NCI-H1436 treated with DMSO at 0.1 percent for 48 hours (cell line): ENCODE data around the gene SLC22A5.
"Not testable (repeated sequence)": the region's sequence is repeated elsewhere in the genome, so short reads cannot be mapped to it uniquely, and the experiment has no call there.

ENCODE experiments used
- DNase-seq: peaks from one replicate; lab custom pipeline; 2025; lab: John Stamatoyannopoulos, UW

SLC22A5 gene

DNA sequence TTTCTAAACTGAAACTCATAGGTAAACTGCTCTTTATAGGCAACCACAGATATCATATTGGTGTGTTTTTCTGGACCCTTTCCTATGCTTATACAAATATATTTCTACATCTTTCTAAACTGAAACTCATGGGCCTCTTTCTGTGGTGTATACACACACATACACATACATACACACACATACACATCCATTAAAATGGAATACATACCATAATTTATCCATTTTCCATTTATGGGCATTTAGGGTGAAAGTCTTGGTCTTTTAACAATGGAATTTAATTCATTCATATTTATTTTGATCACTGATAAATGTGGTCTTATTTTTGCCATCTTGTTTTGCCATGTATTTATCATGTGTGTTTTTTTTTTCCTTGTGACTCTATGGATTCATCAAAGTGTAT, 44.1 kb downstream of the SLC22A5 start:
- no peak for DNase-seq

DNA sequence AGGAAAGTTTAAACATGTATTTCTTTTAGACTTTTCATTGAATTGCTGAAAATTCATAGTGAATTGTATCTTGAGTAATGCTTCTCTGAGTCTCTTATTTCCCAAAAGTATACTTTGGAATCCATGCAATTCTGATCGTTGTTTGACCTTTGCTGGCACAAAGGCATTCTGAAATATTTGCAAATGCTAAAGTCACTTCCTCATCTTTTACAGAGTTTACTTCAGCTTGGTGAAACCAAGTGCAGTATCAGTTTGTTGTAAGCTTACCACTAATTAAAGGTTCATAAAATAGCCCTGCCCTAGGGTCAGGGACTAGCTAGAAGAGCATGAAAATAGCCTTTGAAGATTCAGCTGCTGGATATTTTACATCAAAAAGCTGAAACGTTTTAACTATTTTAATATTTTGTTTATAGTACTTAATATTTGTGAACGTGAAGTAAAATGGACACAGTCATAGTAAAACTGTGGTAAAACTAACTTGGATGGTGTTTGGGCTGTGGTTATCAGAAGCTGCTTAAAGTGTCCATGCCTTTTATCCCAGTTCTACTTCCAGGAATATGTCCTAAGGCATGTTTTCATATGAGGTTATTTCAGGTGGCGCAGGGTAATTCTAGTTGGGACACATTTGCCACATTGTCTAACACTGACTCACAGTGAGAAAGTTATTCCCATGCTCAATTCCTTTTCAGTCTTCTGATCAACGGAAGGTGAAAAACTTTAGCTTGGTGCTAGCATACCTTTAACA, 45.3 kb downstream of the SLC22A5 start:
- DNase-seq = no peak

DNA sequence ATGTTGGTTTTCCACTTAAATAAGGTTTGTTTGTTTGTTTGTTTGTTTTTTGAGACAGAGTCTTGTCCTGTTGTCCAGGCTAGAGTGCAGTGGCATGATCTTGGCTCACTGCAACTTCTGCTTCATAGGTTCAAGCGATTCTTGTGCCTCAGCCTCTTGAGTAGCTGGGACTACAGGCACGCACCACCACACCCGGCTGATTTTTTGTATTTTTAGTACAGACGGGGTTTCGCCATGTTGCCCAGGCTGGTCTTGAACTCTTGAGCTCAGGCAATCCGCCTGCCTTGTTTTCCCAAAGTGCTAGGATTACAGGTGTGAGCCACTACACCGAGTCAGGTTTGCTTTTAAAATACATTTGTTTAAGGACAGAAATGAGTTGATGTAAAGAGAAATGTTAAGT, 46.0 kb downstream of the SLC22A5 start:
- not testable (repeated sequence) for DNase-seq

DNA sequence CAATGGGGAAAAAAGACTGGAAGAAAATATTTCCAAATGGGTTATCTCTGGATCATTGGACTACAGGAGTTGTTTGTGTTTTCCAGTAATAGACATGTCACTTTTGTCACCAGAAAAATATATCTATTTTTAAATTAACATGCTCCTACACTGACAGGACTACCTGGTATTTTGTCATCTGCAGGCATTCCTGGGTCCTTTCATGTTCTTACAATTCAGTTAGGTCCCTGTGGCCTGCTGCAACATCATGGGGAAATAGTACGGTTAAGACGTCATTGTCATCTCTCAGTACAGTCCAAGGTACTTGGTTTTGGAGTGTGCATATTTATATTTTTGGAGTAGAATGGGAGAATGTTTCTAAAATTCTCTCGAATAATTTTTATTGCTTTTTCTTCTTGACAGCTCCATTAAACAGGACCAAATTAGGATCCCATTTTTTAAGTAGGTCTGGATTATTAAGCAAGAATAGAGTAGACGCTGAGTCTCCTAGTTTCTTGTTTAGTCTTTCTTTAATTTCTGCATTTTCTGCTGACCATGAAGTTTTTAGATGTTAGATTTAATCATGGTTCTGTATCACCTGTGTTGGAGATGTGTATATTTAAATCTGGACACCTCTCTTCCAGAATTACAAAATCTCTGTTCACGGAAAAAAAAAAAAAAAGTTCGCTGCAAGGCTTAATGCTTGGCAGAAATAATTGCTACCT, 46.9 kb downstream of the SLC22A5 start:
- DNase-seq = no peak

DNA sequence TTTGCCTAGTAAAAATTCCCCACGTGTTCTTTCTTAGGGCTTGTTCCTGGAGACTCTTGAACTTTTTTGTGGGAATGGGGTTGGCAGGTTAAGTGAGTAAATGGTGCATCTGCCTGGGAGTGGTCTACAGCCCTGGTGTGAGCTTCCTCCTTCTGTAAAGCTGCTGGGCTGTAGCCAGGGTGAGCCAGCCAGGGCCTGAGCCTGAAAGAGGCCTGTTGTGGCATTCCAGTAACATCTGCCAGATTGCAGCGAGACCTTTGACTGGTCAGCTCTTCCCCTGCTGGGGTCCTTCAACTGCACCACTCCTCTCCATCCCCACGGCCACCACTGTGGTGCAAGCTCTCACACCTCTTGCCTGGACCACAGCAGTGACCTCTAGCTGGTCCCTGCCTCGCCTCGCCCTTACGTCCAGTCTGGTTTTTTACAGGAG, 47.5 kb downstream of the SLC22A5 start:
- no peak for DNase-seq

DNA sequence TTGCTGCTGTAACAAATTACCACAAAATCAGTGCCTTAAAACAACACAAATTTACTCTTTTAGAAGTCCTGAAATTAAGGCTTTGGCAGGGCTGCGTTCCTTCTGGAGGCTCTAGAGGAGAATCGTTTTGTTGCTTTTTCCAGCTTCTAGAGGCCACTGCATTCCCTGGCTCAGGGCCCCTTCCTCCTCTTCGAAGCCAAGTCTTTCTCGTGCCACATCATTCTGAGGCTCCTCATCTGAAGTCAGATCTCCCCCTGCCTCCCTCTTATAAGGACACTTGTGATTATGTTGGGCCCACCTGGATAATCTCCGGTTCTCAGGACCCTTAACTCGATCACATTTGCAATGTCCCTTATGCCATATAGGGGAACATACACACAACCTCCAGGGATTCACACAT, 48.0 kb downstream of the SLC22A5 start:
- DNase-seq = no peak

DNA sequence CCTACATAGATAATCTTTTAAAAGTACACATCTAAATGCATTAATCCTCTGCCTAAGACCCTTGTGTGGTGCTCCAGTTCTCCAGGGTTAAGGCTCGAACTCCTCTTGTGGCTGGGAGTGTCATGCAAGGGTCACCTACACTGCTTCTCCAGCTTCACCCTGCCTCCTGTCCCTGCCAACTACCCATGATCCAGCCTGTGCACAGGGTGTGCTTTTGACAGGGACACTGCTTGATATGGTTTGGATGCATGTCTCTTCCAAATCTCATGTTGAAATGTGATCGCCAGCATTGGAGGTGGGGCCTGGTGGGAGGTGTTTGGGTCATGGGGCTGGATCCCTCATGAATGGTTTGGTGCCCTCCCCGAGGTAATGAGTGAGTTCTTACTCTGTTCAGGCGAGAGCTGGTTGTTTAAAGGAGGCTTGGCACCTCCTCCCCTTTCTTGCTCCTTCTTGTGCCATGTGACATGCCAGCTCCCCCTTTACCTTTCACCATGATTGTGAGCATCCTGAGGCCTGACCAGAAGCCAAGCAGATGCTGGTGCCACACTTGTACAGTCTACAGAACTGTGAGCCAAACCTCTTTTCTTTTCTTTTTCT, 48.5 kb downstream of the SLC22A5 start:
- no peak for DNase-seq

DNA sequence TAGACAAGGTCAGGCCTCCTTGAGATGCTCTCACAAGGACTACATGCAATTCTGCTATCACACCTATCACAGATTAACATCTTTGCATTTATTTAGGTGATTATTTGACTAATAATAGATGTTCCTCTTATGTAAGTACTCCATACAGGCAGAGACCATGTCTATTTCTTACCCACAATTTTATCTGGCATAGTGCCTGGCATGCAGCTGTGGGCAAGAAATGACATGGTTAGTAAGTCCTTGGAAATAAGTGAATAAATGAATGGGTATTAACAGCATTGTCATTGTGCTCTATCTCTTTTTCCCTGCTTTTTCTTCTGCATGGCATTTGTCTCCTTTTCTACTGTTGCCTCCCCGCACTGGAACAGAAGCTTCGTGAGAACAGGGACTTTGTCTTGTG, 49.4 kb downstream of the SLC22A5 start:
- DNase-seq = no peak

DNA sequence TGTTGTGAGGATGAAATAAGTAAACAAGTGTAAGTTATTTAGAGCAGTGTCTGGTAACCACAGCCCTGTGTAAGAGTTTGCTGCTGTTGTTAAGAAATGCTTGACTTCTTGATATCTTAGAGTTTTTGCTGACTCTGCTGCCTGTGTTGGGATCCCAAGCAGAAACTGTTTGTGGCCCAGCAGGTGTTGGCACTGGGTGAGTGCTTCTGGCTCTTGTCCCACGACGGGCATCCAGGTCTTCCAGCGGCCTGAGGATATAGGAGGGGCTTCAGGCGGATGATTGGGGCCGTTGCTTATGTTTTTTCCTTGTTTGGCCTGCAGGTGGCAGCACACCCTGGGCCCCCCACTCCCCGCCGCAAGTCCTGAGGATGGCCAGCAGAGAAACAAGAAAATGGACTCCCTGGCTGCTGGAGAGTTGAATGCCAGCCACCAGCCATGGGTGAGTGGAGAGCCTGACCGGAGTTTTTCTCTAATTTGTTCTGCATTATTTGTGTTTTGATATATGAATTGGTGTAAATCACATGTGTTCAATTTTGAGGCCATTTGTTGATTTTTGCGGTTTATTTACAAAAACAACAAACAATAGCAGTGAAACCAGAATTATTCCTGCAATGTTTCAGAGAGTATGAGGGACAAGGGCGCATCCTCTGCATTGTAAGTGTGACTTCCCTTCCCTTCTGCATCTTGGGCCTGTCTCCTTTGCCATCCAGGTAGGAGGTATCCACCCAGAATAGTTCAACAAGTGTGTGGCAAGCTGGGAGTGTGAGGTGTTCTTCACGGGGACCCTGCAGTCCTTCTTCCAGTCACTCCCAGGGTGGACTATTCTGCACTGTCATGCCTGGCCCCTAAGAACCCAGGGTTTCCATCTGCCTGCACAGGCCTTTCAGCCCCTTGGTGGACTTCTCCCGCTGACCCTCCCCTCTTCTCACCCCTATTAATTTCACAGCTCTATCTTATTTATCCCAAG, 50.3 kb downstream of the SLC22A5 start:
- DNase-seq = no peak

DNA sequence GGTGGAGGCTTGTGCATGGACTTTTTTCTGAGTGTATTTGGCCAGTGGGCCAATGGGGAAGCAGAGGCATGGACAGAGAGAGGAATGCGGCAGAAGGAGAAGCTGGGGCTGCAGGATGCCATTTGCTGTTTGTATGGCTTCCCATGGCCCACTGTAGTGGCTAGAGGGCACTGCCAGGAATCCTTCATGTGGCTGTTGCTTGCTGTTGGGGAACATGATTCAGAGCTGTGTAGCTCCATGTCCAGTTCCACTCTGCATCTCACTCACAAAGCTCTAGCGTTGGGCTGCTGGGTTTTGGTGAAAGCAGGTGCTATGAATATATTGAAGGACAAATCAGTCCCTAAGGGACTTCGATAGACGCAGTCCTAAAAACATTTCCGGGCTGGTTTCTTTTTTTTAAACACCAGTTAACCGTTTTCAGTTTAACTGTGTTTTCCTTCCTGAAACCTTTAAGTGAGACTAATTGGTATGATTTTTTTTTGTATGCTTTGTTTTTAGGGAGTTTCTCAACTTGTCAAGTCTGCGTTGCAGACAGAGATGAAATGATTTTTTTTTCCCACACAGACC, 51.3 kb downstream of the SLC22A5 start:
- no peak for DNase-seq

DNA sequence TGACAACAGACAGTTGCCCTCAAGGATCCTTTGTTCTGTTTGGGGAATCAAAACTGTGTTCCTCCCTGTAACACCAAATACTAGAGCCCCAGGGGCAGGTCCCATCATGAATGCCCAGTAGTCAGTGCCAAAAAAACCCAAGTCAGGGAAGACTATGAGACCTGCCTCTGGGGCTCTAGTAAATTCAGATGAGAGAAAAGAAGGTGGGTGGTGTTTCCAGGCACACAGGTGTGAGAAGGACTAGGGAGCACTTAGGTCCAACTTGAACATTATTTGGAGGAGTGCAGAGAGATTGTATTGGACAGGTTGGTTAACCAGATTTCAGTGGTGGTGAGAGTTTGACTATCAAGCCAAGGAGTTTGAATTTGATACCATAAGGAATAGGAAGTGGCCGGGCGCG, 52.0 kb downstream of the SLC22A5 start:
- DNase-seq = no peak

DNA sequence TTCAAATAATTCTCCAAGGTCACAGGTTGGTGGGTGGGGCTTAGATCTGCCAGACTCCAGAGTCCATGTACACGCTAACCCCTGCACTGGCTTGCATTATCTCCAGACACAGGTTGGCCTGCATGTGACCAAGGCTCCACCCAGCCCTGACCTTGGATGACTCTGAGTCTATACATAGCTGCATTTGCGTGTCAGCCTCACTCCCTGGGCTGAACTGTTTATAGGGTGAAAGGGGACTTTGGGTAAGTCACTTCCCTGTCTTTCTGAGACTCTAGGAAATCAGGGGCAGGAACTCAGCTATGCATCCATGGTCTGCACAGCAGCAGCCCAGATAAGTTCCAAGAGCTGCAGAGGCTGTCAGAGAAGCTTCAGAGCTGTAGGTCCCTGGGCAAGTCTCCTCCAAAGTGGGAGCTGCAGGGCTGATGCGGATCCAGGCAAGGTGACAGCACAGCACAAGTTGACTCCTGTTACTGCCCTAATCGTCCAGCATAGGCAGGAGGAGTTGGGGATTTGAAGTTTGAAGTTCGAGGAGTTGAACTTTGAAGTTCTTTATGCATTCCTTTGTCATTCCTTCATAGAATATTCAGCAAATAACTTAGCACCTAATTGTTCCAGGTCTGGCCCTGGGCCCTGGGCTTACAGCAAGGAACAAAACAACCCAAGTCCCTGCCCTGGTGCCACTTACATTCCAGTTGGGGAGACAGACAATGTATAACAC, 53.4 kb downstream of the SLC22A5 start:
- no peak for DNase-seq

DNA sequence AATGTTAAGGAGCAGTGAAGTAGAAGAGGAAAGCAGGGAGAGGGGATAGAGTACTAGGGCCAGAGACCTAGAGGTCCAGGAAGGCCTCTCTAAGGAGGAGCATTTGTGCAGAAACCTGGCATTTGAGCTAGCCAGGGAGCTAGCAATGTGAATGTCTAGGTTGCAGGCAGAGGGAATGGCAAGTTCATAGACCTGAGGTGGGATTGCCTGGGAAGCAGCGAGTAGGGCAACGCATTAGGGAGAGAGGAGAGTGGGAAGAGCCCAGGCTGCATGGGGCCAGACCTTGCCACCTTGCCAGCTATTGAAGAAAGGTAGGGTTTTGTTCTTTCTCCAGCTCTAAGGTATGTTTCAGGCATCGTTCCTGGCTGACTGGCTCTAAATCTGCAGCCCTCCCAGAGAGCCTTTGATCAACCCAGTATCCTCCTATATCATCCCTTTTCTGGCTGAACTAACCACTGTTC, 54.0 kb downstream of the SLC22A5 start:
- no peak for DNase-seq

DNA sequence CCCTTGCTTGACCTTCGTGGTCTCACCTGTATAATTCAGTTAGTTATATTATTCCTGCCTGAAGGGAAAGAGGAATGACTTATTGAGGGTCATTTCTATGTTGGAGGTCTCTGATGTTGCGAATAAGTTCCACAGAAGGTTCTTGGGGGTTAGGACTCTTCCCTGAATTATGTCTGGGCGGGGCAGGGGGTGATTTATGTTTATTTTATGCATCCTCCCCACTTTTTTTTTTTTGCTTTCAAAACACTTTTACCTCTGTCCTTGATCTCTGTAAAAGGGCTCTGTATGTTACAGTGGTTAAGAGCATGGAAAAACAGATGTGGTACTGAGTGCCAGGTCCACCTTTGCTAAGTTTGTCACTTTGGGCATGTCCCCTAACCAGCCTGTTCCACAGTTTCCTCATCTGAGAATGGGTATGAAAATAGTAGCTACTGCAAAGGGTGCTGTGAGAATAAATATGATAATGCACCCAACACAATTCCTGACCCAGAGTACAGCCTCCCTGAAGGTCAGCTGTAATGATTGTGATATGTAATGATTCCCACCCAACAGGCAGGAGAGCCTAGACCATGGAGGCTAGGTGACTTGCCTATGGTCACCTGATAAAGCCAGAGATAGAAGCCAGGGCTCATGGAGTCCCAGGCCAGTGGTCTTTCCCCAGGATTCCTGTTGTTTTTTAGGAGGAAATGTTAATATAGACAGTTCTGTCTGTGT, 54.8 kb downstream of the SLC22A5 start:
- no peak for DNase-seq

DNA sequence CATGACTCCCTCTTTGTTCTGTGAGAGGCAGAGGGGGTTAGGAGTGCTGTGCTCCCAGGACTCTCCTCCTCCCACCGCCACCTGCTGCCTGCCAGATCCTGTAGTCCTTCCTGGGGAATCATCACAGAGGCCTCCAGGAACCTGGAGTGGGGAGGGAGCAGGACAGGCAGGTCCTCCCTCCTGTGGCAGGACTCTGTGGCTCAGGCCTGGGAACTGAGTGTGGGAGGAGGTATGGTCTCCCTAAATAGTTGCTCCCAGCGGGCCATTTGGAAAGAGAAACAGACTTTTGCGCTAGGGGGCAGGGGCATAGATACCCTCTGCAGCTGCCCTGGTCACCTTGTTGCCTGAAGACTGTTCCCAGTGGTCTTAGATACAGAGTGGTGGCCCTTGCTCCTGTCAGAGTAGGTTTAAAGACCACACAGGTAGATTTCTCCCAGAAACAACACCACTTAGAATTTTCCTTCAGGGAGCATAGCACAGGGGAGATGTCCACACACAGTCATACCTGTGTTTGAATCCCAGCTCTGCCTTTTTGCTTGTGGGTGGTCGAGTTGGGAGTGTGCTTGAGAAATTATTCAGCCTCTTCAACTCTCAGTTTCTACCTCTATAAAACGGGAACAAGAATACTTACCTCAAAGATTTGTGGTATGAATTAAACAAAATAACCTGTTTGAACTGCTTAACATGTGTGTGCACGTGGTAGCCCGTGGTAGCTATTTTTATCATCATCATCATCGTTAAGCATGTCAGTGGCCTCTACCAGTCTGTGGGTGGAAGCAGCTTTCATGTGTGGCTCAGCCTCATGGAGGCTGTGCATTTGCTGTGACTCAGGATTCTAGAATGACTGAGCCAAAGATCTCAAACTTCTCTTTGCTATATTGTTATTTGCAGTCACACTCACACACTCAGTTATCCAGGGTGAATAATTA, 55.8 kb downstream of the SLC22A5 start:
- no peak for DNase-seq

DNA sequence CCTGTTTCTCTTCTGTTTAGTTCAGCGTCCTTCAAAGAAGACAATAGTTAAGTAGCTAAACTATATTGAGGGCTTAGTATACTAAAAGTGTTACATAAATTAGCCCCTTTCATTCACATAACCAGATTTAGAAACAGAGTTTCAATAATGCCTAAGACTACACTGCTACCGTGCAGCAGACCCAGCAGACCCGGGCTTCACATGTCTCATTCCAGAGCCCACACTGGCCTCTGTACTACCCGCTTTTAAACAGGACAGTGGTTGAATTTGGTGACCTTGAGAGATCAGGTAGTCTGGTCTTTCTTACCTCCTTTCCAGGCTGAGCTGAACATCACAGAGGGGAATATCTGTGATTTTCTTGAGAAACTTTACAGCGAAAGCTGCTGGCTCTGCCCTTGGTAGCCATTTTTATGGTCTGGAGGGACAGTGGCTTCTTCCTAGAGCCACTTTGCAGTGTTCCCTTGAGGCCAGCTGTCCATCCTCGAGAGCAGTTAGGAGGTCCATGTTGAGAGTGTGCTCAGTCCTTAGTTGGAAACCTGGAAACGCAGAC, 56.5 kb downstream of the SLC22A5 start:
- no peak for DNase-seq

DNA sequence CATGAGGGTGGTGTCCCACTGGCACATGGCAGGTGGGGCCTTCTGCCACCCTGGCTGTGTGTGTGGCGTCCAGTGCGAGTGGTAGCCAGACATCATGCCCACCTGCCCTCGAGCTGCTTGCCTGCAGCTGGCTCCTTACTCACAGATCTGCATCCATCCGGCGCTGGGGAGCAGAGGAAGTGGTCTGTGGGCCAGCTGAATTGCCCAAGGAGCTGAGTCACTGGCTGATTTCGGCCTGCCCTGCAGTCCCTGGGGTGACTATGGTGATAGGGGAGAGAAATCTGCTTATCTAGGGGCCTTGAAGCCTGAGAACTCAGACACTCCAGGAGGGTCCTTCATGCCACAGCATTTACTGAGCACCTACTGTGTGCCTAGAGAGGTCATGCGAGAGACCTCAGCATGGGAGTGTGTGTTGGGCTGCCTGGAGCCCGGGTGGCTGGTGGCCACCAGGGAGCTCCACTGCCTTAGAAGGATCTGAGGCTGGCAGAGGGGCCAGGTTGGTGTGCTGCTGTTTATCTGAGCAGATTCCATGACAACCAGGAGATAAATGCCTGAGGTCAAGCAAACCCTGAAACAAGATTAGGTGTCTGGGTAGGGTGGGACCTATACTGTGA, 57.1 kb downstream of the SLC22A5 start:
- DNase-seq = no peak
